ENCODE data around the gene WWP2. TPM values are rescaled to one million over a fixed set of nuclear protein-coding genes. Genes with fewer than 3 reads are reported as not detected.
"Not testable (repeated sequence)": the region's sequence is repeated elsewhere in the genome, so short reads cannot be mapped to it uniquely, and the experiment has no call there.

The WWP2 gene
- total RNA-seq, 4 donors from 2014 or later = 26.9 to 50.9 (median 43.9) TPM

- no peak overlapping the region for H3K4me3 ChIP-seq (ENCODE audit: low read depth, poor library complexity, severe bottlenecking)
- no peak for DNase-seq (ENCODE audit: low spot score in 2 of 2)
- TF ChIP-seq CTCF (IDR thresholded peaks at IDR 0.05) = no peak
- TF ChIP-seq POLR2A (IDR thresholded peaks at IDR 0.05) = no peak
- 85% methylated on average over 28 of the region's 28 CpGs for WGBS, 2 donors
- intact Hi-C loops (cut with DNase I; ENCODE audit: low total_unique reads) = no loop called here
Measured at GRCh38 chr16:69941251-69942098, 179.3 kb downstream of the WWP2 start.

- TF ChIP-seq POLR2A (IDR thresholded peaks at IDR 0.05) (no peak), CTCF (IDR thresholded peaks at IDR 0.05) (no peak)
- no peak overlapping the region for H3K4me3 ChIP-seq (ENCODE audit: low read depth, poor library complexity, severe bottlenecking)
- no peak for DNase-seq (ENCODE audit: low spot score in 2 of 2)
- 77 to 83% methylated on average over 11 of the region's 11 CpGs for WGBS, 2 donors
- intact Hi-C loops (cut with DNase I; ENCODE audit: low total_unique reads) = no loop called here
Measured at GRCh38 chr16:69942099-69942491, 180.0 kb downstream of the WWP2 start.

GRCh38 chr16:69942627-69943170, 180.6 kb downstream of the WWP2 start:
- intact Hi-C loops (cut with DNase I; ENCODE audit: low total_unique reads) = no loop called here
- no peak for DNase-seq (ENCODE audit: low spot score in 2 of 2)
- no peak for TF ChIP-seq POLR2A (IDR thresholded peaks at IDR 0.05)
- TF ChIP-seq CTCF (IDR thresholded peaks at IDR 0.05) = no peak
- 83 to 85% methylated on average over 8 of the region's 8 CpGs for WGBS, 2 donors
- H3K4me3 ChIP-seq (ENCODE audit: low read depth, poor library complexity, severe bottlenecking) = no peak overlapping the region

GRCh38 chr16:69943241-69944036, 181.3 kb downstream of the WWP2 start:
- intact Hi-C loops (cut with DNase I; ENCODE audit: low total_unique reads); H3K4me3 ChIP-seq (ENCODE audit: low read depth, poor library complexity, severe bottlenecking); DNase-seq (ENCODE audit: low spot score in 2 of 2): not testable (repeated sequence)
- 58 to 74% methylated on average over 14 to 19 of the region's 21 CpGs for WGBS, 2 donors

GRCh38 chr16:69950411-69950810, 188.3 kb downstream of the WWP2 start:
- intact Hi-C loops (cut with DNase I; ENCODE audit: low total_unique reads); H3K4me3 ChIP-seq (ENCODE audit: low read depth, poor library complexity, severe bottlenecking); DNase-seq (ENCODE audit: low spot score in 2 of 2): not testable (repeated sequence)
- WGBS, 2 donors = no CpG with 5 or more reads among the region's 17 CpGs

- no CpG with 5 or more reads among the region's 26 CpGs for WGBS, 2 donors
- H3K4me3 ChIP-seq (ENCODE audit: low read depth, poor library complexity, severe bottlenecking); DNase-seq (ENCODE audit: low spot score in 2 of 2); intact Hi-C loops (cut with DNase I; ENCODE audit: low total_unique reads): not testable (repeated sequence)
Measured at GRCh38 chr16:69951017-69951671, 189.0 kb downstream of the WWP2 start, which contains the start of gene CLEC18A. Gene CLEC18A, plus strand, starts transcription at chr16:69951334. Its CDS starts 33 bp downstream, at chr16:69951367.

GRCh38 chr16:69951672-69952031, 189.5 kb downstream of the WWP2 start:
- no CpG with 5 or more reads among the region's 14 CpGs for WGBS, 2 donors
- DNase-seq (ENCODE audit: low spot score in 2 of 2); H3K4me3 ChIP-seq (ENCODE audit: low read depth, poor library complexity, severe bottlenecking); intact Hi-C loops (cut with DNase I; ENCODE audit: low total_unique reads): not testable (repeated sequence)

GRCh38 chr16:69952116-69952515, 190.0 kb downstream of the WWP2 start:
- WGBS, 2 donors = 80% methylated on average over 2 of the region's 15 CpGs; no CpG with 5 or more reads in 1 of the 2 donors
- DNase-seq (ENCODE audit: low spot score in 2 of 2); H3K4me3 ChIP-seq (ENCODE audit: low read depth, poor library complexity, severe bottlenecking); intact Hi-C loops (cut with DNase I; ENCODE audit: low total_unique reads): not testable (repeated sequence)

GRCh38 chr16:69952572-69953355, 190.6 kb downstream of the WWP2 start:
- H3K4me3 ChIP-seq (ENCODE audit: low read depth, poor library complexity, severe bottlenecking); intact Hi-C loops (cut with DNase I; ENCODE audit: low total_unique reads): not testable (repeated sequence)
- WGBS, 2 donors = 87 to 92% methylated on average over 2 to 12 of the region's 24 CpGs
- DNase-seq (ENCODE audit: low spot score in 2 of 2) = peak in 1 of 2 donors; percentile 59

GRCh38 chr16:69954241-69954640, 192.1 kb downstream of the WWP2 start:
- WGBS, 2 donors = 88 to 96% methylated on average over 7 to 13 of the region's 13 CpGs
- intact Hi-C loops (cut with DNase I; ENCODE audit: low total_unique reads); H3K4me3 ChIP-seq (ENCODE audit: low read depth, poor library complexity, severe bottlenecking); DNase-seq (ENCODE audit: low spot score in 2 of 2): not testable (repeated sequence)
